ENCODE measurements around the gene PLPPR4.

DNA sequence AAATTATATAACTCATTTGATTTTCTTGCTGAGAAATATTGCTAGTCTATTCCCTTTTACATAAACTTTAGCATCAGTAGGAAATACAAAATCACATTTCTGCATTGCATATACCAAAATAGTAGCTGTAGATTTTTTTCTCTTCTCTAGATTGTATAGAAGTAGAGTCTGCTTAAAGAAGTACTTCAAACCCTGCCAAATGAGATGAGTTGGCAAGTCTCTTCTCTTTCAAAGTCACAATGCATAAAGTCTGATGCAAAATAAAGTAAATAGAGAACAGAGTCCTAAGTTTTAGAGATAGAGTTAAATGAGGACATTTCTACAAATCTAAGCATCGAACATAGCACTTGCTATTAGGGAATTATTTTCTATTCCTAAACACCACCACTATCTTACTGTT lies 6.4 kb downstream of the PLPPR4 start:
- TF ChIP-seq POLR2A (IDR thresholded peaks at IDR 0.05), result no peak
- TF ChIP-seq, protein P1, sequence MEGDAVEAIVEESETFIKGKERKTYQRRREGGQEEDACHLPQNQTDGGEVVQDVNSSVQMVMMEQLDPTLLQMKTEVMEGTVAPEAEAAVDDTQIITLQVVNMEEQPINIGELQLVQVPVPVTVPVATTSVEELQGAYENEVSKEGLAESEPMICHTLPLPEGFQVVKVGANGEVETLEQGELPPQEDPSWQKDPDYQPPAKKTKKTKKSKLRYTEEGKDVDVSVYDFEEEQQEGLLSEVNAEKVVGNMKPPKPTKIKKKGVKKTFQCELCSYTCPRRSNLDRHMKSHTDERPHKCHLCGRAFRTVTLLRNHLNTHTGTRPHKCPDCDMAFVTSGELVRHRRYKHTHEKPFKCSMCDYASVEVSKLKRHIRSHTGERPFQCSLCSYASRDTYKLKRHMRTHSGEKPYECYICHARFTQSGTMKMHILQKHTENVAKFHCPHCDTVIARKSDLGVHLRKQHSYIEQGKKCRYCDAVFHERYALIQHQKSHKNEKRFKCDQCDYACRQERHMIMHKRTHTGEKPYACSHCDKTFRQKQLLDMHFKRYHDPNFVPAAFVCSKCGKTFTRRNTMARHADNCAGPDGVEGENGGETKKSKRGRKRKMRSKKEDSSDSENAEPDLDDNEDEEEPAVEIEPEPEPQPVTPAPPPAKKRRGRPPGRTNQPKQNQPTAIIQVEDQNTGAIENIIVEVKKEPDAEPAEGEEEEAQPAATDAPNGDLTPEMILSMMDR (IDR thresholded peaks at IDR 0.05), result no peak

Measured in esophagus squamous epithelium (tissue), 4 donors.